AG08395 (cell line): ENCODE results near the gene LMNTD1.
"Not testable (repeated sequence)": the region's sequence is repeated elsewhere in the genome, so short reads cannot be mapped to it uniquely, and the experiment has no call there.

Source experiments
- DNase-seq: peaks from one replicate; pipeline ENCODE4 v3.0.0; 2012; ENCODE audit warnings: mixed read lengths, low spot score

The LMNTD1 gene

DNA sequence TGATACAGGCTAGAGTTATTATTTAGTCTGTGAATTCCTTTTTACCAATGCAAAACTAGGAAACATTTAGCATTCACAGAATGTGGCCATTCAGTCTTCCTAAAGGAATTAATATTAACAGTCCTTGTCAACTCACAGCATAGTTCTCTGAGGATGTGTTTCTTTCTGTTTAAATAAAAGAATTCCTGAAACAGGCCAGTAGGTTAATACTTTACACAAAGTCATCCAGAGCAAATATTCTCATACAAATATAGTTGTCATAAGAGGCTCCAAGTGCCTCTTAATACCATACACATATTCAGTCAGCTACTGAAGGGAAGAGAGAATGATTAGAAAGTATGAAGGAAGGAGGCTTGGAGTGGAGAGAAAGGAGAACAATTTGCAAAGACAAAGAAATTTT is 120.1 kb downstream of the LMNTD1 start:
- no peak for DNase-seq

DNA sequence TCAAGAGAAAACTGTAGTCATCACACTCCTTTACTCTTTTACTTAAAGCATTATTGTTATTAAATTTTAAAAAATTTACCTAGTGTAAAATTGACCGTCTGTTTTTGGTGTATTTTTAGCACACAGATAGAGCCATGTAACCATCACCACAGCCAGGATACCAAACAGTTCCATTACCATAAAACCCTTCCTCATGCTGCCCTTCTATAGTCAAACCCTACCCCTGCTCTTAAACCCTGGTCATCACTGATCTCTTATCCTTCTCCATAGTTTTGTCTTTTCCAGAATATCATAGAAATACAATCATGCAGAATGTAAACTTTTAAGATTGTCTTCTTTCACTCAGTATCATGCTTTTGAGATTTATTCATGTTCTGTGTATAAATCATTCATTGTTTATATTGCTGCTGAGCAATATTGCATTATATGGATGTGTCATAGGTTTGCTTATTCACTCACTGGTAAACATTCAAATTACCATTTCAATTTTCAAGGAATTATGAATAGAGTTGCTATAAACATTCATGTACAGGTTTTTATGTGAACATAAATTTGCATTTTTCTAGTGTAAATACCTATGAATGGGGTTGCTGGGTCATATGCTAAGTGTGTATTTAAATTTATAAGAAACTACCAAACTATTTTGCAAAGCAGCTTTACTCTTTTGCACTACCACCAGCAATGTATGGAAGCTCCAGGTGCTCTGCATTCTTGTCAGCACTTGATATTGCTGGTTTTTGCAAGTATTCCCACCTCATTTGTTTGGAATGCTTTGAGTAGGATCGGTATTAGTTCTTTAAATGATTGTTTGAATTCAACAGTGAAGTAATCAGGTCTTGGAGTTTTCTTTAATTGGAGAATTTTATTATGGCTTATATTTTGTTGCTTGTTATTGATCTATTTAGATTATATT is 125.5 kb downstream of the LMNTD1 start:
- no peak for DNase-seq

GRCh38 chr12:25426821-25427220 is 126.3 kb downstream of the LMNTD1 start:
- not testable (repeated sequence) for DNase-seq
